Measurements from ENCODE around the gene WNT9B. TPM values are rescaled to one million over a fixed set of nuclear protein-coding genes. Genes with fewer than 3 reads are reported as not detected.

The WNT9B gene
- total RNA-seq, 2 experiments from 2014 or later, result not detected

DNA sequence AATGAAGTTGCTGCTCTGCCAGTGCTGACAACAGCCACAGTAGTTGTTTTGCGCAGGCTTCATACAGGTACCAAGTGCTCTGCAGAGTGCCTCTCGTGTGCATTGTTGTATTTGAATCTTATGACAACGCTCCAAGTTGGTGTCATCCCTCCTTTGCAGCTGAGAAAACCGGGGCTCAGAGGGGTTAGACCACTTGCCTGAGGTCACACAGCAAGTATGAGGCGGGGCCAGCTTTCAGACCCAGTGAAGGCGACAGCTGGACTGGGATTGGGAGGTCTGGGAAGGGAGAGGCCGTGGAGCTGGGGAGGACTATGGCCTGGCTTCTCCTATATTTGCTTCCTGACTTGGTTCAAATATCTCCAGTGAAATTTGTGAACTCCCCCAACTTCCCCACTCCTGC lies 33.2 kb downstream of the WNT9B start:
- Histone ChIP-seq H3K4me3 (ENCODE audit: low read length) (no peak overlapping the region), H3K4me1 (ENCODE audit: insufficient read depth, low read length) (no peaks in the 10 kb centered on the region), H3K9me3 (ENCODE audit: control insufficient read depth in 1 of 2, insufficient read depth in 1 of 2, low read length in 2 of 2) (no peaks in the 10 kb centered on the region), H3K27me3 (ENCODE audit: control insufficient read depth in 1 of 2, insufficient read depth in 2 of 2, low read length in 2 of 2) (peaks cover 0 to 3% of the 10 kb centered on the region in 2 experiments), H3K27ac (ENCODE audit: low read depth in 1 of 2, low read length in 2 of 2) (no peak overlapping the region), H3K36me3 (ENCODE audit: insufficient read depth, low read length) (no peaks in the 10 kb centered on the region)
- ATAC-seq (ENCODE audit: poor library complexity) (no peak), DNase-seq (no peak)
- Mint-ChIP-seq H3K27me3 (peaks cover 12% of the 10 kb centered on the region), H3K36me3 (ENCODE audit: low read depth) (no peaks in the 10 kb centered on the region), H3K4me3 (no peak overlapping the region), H3K9me3 (no peaks in the 10 kb centered on the region), H3K4me1 (ENCODE audit: low read depth) (no peaks in the 10 kb centered on the region), H3K27ac (no peak overlapping the region)
- ChIA-PET CTCF (no interaction called here), POLR2A (no interaction called here)
- intact Hi-C loops (cut with DNase I, micrococcal nuclease), result no loop called here
- TF ChIP-seq CTCF (IDR thresholded peaks at IDR 0.05), result no peak

GRCh38 chr17:46885415-46886309 lies 34.3 kb downstream of the WNT9B start:
- Histone ChIP-seq H3K27ac (ENCODE audit: low read depth in 1 of 2, low read length in 2 of 2) (no peak overlapping the region), H3K36me3 (ENCODE audit: insufficient read depth, low read length) (no peaks in the 10 kb centered on the region), H3K27me3 (ENCODE audit: control insufficient read depth in 1 of 2, insufficient read depth in 2 of 2, low read length in 2 of 2) (peaks cover 0 to 3% of the 10 kb centered on the region in 2 experiments), H3K4me1 (ENCODE audit: insufficient read depth, low read length) (no peaks in the 10 kb centered on the region), H3K9me3 (ENCODE audit: control insufficient read depth in 1 of 2, insufficient read depth in 1 of 2, low read length in 2 of 2) (no peaks in the 10 kb centered on the region), H3K4me3 (ENCODE audit: low read length) (no peak overlapping the region)
- Mint-ChIP-seq H3K9me3 (no peaks in the 10 kb centered on the region), H3K4me1 (ENCODE audit: low read depth) (no peaks in the 10 kb centered on the region), H3K36me3 (ENCODE audit: low read depth) (no peaks in the 10 kb centered on the region), H3K4me3 (no peak overlapping the region), H3K27me3 (peaks cover 15% of the 10 kb centered on the region), H3K27ac (no peak overlapping the region)
- no peak for DNase-seq
- POLR2A ChIA-PET, result no interaction called here
- intact Hi-C loops (cut with DNase I, micrococcal nuclease), result no loop called here
- TF ChIP-seq CTCF (IDR thresholded peaks at IDR 0.05), result no peak
- ATAC-seq (ENCODE audit: poor library complexity), result no peak
- CTCF ChIA-PET, result no interaction called here

DNA sequence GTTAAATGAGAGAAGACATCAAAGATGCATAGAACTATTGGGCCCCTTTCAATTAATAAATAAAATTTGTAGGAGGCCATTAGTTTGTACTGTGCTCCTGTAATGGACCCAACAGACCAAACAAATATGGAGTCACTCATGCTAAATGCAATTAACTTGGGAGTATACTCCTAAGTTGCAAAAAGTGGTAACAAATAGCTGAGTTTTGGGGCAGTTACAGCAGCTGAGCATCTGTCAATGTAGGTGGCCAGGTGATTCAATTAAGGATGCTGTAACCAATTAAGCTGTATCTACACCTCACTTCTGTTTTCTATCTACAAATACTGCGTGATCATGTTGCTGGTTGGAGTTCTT lies 34.9 kb downstream of the WNT9B start:
- intact Hi-C loops (cut with DNase I, micrococcal nuclease), result no loop called here
- Histone ChIP-seq H3K27me3 (ENCODE audit: control insufficient read depth in 1 of 2, insufficient read depth in 2 of 2, low read length in 2 of 2) (peaks cover 3% of the 10 kb centered on the region in 2 experiments), H3K9me3 (ENCODE audit: control insufficient read depth in 1 of 2, insufficient read depth in 1 of 2, low read length in 2 of 2) (no peaks in the 10 kb centered on the region), H3K27ac (ENCODE audit: low read depth in 1 of 2, low read length in 2 of 2) (no peak overlapping the region), H3K4me1 (ENCODE audit: insufficient read depth, low read length) (no peaks in the 10 kb centered on the region), H3K4me3 (ENCODE audit: low read length) (no peak overlapping the region), H3K36me3 (ENCODE audit: insufficient read depth, low read length) (no peaks in the 10 kb centered on the region)
- ATAC-seq (ENCODE audit: poor library complexity), result no peak
- H3K4me3 Mint-ChIP-seq, result no peak overlapping the region
- H3K27ac Mint-ChIP-seq, result no peak overlapping the region
- peaks cover 15% of the 10 kb centered on the region for H3K27me3 Mint-ChIP-seq
- POLR2A ChIA-PET, result no interaction called here
- no peaks in the 10 kb centered on the region for H3K9me3 Mint-ChIP-seq
- no peak for DNase-seq
- H3K4me1 Mint-ChIP-seq (ENCODE audit: low read depth), result no peaks in the 10 kb centered on the region
- no peaks in the 10 kb centered on the region for H3K36me3 Mint-ChIP-seq (ENCODE audit: low read depth)
- no peak for TF ChIP-seq CTCF (IDR thresholded peaks at IDR 0.05)
- CTCF ChIA-PET, result no interaction called here

All from CD4-positive, alpha-beta T cell (primary cell).